ENCODE results near the gene PLEKHG2. TPM values are rescaled to one million over a fixed set of nuclear protein-coding genes. Genes with fewer than 3 reads are reported as not detected.
A peak's percentile ranks its signal among the peaks of the same experiment; 100 is the strongest.
"Not testable (repeated sequence)": the region's sequence is repeated elsewhere in the genome, so short reads cannot be mapped to it uniquely, and the experiment has no call there.

Gene PLEKHG2
- polyA plus RNA-seq, 12 donors, result 26.4 to 86.4 (median 47.0) TPM; not detected in 1

- DNase-seq, result peak; percentile 98
Measured at GRCh38 chr19:39445196-39446111, 33.0 kb downstream of the PLEKHG2 start, which contains the start of gene SUPT5H. SUPT5H (plus strand) TSS chr19:39445582; CDS start chr19:39445891, 309 bp downstream.

DNA sequence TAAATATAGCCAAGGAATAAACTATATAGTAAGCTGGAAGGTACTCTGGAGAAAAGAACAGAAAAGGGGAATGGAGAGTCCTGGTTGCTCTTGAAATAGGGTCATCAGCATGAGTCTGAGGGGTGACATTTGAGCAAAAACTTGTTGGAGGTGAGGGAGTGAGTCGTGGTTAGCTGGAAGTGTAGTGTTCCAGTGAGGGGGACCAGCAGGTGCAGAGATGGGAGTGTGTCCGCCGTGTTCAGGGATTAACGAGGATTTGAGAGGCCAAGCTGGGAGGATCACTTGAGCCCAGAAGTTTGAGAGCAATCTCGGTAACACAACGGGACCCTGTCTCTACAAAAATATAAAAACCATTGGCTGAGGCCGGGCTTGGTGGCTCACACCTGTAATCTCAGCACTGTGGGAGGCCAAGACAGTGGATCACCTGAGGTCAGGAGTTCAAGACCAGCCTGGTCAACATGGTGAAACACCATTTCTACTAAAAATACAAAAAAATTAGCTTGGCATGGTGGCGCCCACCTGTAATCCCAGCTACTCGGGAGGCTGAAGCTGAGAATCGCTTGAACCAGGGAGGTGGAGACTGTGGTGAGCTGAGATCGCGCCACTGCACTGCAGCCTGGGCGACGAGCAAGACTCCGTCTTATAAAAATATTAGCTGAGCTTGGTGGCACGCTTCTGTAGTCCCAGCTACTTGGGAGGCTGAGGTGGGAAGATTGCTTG, 34.1 kb downstream of the PLEKHG2 start:
- no peak for DNase-seq

GRCh38 chr19:39448271-39448670, 35.8 kb downstream of the PLEKHG2 start:
- no peak for DNase-seq

- DNase-seq, result no peak
Measured at GRCh38 chr19:39449116-39449797, 36.8 kb downstream of the PLEKHG2 start.

DNA sequence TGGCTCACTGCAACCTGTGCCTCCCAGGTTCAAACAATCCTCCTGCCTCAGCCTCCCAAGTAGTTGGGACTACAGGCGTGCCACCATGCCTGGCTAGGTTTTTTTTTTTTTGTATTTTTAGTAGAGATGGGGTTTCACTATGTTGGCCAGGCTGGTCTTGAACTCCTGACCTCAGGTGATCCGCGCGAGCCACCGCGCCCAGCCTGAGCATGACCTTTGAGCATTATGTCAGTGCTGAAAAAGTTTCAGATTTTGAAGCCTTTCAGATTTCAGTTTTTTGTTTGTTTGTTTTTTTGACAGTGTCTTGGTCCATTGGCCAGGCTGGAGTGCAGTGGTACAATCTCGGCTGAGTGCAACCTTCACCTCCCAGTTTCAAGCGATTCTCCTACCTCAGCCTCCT, 38.8 kb downstream of the PLEKHG2 start:
- DNase-seq, result not testable (repeated sequence)

DNA sequence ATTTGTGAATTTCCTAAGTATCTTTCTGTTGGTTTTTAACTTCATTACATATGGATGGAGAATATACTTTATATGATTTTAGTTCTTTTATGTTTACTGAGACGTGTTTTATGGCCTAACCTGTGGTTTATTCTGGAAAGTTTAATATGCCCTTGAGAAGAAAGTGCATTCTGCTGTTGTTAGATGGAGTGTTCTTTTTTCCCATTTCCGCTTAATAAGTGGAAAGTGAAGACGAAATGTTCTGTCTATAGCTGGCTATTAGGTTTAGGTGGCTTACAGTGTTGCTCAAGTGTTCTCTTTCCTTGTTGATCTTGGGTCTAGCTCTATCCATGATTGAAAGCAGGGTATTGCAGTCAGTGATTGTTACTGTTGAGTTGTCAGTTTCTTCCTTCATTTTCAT, 50.9 kb downstream of the PLEKHG2 start:
- DNase-seq, result no peak

DNA sequence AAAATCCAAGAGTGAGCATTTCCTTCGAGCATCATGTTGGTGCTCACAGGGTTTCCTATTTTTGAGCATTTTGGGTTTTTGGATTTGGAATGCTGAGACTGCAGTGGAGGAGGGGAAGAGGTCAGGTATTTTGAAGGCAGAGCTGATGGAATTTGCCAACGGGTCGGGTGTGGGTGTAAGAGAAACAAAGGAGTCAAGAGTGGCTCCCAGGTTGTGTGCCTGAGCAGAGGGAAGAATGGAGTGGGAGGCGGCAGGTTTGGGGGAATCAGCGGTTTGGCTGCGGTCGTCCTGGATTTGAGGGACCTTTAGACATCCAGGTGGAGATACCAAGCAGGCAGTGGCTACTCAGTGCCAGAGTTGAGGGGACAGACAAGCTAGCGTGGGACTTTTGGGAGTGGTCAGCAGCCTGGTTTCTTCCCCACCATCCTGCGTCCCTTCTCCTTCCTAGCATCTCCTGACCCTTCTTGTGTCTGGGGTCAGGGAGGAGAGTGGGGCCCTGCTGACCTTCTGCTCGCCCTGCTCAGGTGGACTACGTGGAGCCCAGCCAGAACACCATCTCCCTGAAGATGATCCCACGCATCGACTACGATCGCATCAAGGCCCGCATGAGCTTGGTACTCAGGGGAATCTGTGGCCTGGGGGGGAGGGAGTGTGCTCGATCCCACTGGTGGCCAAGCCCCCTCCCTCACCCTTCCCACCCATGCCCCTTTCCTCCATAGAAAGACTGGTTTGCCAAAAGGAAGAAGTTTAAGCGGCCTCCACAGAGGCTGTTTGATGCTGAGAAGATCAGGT, 53.7 kb downstream of the PLEKHG2 start:
- DNase-seq, result no peak

GRCh38 chr19:39467941-39468340, 55.5 kb downstream of the PLEKHG2 start:
- no peak for DNase-seq

DNA sequence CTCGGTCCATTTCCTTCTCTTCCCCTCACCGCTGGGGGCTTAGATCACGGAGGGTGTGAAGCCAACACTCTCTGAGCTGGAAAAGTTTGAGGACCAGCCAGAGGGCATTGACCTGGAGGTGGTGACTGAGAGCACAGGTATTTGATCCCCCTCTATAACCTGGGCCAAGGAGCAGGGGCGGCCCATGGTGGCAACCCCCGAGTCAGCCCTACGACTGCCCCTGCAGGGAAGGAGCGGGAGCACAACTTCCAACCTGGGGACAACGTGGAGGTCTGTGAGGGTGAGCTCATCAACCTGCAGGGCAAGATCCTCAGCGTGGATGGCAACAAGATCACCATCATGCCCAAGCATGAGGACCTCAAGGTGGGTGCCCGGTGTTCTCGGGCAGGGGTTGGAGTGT, 56.6 kb downstream of the PLEKHG2 start:
- DNase-seq, result no peak

DNA sequence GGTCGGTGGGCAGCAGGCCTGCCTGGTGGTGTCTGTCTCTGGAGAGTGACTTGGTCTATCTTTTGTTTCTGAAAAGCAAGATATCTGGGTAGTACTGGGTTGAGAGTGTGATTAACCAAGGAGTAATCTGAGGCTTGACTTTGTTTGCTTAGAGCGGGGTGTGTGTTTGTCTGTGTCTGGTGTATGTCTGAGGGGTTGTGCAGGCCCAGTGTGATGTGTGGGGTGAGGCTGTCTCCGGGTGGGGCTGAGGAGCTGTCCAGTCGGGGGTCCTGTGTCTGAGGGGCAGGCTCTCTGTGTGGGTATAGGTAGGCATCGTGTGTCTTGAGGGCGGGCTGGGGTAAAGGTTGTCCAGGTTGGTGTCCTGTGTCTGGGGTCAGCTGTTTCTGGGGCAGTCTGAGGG, 57.1 kb downstream of the PLEKHG2 start:
- DNase-seq, result no peak

DNA sequence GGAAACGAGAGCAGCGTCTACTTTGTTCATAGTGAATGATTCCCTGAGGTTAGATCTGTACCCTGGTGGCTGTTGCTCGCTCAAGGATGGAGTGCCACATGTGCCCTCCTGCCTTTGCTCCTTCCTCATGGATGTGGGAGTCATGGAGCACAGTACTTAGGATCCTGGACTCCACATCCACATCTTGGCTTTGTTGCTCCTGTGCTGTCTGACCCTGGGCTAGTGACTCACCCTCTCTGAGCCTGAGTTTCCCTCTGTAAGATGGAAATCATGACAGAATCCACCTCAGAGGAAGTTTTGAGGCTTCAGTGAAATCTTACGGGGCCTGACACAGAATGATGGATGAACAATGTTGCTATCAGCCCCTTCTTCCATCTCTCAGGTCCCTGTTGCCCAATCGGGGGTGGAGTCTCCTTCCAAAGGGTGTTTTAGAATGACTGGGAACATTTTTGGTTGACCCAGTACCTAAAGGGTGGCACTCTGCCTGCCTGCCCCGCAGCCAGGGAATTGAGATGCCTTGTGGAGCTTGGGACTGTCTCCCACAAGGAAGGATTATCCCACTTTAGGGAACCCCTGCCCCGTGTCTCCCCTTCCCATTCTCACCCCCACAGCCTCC, 58.4 kb downstream of the PLEKHG2 start:
- DNase-seq, result no peak

- no peak for DNase-seq
Measured at GRCh38 chr19:39471756-39472536, 59.5 kb downstream of the PLEKHG2 start.

- DNase-seq, result no peak
Measured at GRCh38 chr19:39472746-39473442, 60.4 kb downstream of the PLEKHG2 start.

DNA sequence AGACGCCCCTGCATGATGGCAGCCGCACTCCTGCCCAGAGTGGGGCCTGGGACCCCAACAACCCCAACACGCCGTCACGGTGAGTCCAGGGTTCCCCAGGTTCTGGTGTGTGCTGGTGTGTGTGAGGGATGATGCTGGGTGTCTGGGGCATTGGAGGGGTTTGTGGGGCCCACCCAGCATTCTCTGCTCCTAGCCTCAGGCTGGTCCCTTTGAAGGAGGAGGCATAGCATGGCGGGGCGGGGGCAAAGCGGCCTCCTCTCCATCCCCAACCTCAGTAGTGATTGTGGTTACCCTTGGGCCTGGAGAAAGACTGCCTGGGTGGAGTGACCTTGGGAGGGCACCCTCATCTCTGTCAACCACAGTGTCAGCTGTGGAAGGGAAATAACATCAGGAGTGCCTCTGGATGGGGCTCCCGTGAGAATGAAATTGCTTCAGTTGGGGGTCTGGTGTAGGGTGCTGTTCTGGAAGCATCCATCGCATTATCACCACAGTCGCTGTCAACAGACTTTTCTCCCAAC, 61.0 kb downstream of the PLEKHG2 start:
- no peak for DNase-seq

DNA sequence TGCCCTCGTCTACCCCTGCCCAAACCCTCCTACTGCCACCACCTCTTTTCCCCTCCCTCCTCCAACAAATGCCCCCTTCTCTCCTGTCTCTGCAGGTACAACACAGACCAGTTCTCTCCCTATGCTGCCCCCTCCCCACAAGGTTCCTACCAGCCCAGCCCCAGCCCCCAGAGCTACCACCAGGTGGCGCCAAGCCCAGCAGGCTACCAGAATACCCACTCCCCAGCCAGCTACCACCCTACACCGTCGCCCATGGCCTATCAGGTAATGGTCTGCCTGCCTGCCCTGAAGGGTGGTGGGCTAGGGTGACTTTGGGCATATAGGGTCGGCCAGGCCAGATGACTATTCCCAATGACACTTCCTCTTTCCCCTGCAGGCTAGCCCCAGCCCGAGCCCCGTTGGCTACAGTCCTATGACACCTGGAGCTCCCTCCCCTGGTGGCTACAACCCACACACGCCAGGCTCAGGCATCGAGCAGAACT, 61.7 kb downstream of the PLEKHG2 start:
- DNase-seq, result no peak

DNA sequence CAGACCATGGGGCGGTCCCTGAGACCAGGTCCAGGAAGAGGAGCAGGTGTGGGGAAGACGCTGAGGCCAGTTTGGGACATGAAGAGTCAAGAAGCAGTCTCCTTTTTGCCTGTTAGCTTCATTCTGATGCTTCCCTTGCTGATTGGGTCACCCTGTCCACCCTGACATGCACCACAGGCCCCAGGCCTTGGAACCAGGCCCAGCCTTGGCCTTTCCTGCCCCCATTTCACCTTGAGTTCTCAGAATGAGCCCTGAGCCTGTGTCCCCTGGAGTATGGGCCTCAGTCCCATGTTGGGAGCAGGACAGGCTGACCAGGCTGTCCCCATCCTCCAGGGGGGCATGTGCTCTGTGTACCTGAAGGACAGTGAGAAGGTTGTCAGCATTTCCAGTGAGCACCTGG, 63.3 kb downstream of the PLEKHG2 start:
- DNase-seq, result no peak
